ENCODE measurements around the gene MEI1.
A peak's percentile ranks its signal among the peaks of the same experiment; 100 is the strongest.
"Not testable (repeated sequence)": the region's sequence is repeated elsewhere in the genome, so short reads cannot be mapped to it uniquely, and the experiment has no call there.

The MEI1 gene

DNA sequence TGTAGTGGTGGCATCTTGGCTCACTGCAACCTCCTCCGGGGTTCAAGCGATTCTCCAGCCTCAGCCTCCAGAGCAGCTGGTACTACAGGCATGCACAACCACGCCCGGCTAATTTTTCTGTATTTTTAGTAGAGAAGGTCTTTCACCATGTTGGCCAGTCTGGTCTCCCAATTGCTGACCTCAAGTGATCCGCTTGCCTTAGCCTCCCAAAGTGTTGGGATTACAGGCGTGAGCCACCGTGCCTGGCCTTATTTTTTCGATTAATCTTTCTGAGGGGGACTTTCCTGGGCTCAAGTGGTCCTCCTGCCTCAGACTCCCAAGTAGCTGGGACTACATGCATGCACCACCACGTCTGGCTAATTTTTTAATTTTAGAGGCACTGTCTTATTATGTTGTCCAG is 16.3 kb upstream of the MEI1 start:
- no peak for DNase-seq (ENCODE audit: low spot score)

DNA sequence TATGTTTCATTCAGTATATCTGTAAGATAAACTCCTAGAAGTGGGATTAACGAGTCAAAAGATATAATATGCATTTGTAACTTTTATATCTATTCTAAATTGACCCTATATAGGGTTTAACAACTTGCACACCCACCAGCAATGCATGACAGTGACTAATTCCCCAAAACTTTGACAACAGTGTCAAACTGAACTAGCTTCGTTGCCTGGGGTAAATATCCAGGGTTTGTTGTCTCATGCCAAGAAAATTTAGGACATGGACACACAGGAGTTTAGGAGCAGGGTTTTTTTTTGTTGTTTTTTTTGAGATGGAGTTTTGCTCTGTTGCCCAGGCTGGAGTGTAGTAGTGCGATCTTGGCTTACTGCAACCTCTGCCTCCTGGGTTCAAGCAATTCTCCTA is 15.7 kb upstream of the MEI1 start:
- no peak for DNase-seq (ENCODE audit: low spot score)

DNA sequence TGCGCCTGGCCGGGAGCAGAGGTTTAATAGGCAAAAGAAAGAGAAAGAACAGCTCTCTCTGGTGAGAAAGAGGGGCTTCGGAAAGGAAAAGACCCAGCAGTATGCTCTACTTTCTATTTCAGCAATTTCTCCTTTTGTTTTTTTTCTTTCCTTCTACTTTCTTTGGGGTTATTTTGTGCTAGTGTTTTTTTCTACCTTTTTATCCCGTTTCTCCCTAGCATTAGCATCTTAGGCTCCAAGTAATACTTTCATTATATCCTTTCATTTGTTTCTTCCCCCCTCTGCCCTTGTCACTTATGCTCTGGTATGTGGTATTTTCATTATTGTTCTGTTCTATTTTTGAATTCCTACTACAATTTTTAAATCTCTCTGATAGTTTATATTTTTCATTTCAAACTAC is 15.1 kb upstream of the MEI1 start:
- no peak for DNase-seq (ENCODE audit: low spot score)

DNA sequence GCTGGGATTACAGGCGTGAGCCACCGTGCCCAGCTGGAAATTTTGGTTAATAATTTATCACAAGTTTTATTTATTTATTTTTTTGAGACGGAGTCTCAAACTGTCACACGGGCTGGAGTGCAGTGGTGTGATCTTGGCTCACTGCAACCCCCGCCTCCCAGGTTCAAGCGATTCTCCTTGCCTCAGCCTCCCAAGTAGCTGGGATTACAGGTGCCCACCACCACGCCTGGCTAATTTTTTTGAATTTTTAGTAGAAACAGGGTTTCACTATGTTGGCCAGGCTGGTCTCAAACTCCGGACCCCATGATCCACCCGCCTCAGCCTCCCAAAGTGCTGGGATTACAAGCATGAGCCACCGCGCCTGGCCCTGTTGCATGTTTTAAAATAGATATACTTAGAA is 12.4 kb upstream of the MEI1 start:
- not testable (repeated sequence) for DNase-seq (ENCODE audit: low spot score)

DNA sequence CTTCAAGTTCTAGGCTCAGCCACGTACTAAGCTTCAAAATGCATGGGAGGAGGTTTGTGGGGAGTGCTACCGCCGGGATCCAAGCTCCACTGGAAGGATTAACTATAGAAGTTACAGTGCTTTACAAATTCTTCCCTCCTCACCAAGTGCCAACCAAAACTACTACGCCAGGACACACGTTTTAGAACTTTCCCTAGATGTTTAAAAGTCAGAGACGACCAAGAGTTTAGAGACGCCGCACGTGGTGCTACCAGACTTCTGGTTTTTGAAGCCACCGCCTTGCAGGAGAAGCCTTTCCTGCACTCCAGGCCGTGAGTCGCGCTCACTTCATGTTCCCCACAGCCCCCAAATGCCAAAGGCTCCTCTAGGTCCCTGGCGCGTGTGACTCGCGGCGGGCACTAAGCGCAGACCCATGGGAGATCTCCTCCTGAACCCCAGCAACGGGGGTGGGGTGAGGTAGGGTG is 11.4 kb upstream of the MEI1 start:
- DNase-seq (ENCODE audit: low spot score) = no peak

DNA sequence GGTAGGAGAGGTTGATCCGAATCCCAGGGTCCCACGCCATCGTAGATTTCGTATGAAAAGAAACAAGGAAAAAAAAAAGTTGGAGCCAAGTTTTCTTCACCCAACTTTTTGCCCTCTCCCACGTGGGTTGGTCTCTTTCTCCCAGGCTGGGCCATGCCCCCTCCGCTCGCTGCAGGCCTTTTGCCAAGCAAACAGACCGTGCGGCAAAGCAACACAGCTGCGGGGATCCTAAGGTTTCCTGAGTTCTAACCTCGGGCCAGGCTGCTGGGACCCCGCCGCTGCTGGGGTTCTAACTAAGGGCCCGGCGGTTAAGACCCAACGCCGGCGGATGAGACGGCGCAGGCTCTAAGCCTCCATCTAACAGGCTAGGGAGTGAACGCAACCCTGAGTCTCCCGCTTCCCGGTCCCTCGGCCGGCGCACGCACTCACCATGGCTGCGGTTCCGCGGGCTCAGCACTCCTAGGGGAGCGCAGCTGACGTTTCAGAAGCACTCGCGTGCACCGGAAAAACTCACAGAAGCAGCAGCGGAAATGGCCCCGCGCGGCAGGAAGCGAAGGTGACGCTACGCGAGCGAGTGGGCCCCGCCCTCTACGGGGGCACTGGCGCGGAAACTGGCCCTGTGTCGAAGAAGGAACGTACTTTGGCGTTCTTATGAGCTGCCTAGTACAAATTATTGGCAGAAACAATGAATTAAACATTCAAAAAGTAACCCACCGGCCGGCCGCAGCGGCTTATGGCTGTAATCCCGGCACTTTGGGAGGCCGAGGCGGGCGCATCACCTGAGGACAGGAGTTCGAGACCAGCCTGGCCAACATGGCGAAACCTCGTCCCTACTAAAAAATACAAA is 10.7 kb upstream of the MEI1 start, which contains the start of gene SNU13:
SNU13 (minus strand) TSS at position 503 of the 847 bp plus-strand sequence; CDS start at position 432, 71 bp downstream.
- DNase-seq (ENCODE audit: low spot score) = peak; percentile 92

DNA sequence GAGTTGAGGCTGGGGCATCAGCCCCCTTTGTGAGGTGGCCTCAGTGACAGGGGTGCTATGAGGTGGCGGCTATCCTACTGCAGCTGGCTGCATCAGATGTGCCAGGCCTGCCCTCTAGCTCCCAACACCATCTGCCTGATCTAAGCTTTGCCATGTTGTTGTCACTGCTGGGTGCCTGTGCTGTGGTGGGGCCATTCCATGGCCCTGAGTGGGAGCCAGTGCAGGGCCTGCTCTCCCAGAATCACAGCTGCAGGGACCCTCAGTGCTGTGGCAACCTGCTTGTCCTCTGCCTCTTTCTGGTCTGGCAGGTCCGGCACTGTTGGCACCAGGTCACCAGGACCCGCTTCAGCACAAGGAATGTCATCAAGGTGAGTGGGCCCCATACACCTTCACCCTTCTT is 8.8 kb upstream of the MEI1 start:
- DNase-seq (ENCODE audit: low spot score) = no peak

DNA sequence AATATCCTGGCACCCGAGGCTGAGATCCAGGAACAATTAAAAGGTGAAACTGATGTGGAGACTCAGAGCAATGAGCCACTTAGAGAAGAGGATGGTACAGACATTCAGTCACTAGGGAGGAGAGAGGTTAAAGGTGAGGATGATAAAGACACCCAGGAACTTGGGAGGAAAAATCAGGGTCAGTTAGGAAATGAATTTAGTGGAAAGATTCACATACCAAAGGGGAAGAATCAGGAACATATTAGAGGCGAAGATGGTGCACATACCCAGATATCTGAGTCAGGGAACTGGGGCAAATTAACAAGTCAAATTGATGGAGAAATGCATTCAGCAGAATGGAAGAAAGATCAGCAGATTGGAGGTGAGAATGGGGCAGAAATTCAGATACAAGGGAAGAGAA is 4.1 kb upstream of the MEI1 start:
- DNase-seq (ENCODE audit: low spot score) = no peak

DNA sequence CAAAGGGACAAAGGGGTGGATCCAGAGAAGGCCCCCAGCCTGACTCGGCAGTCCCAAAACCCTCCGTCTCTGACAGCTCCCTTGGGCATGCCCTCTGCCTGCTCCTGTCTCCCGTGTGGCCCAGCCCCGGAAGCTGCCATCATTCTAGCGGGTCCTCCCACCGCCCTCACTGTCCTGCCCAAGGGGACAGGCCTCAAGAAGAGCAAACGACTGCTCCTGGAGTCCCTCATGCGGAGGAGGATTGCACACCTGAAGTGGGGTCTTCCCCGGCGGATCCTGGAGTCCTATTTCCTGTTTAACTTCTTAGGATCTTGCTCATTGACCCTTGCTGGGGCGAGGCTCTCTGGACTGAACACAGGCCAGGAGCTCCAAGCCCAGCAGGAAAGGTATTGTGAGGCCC is 2.6 kb upstream of the MEI1 start:
- DNase-seq (ENCODE audit: low spot score) = no peak

DNA sequence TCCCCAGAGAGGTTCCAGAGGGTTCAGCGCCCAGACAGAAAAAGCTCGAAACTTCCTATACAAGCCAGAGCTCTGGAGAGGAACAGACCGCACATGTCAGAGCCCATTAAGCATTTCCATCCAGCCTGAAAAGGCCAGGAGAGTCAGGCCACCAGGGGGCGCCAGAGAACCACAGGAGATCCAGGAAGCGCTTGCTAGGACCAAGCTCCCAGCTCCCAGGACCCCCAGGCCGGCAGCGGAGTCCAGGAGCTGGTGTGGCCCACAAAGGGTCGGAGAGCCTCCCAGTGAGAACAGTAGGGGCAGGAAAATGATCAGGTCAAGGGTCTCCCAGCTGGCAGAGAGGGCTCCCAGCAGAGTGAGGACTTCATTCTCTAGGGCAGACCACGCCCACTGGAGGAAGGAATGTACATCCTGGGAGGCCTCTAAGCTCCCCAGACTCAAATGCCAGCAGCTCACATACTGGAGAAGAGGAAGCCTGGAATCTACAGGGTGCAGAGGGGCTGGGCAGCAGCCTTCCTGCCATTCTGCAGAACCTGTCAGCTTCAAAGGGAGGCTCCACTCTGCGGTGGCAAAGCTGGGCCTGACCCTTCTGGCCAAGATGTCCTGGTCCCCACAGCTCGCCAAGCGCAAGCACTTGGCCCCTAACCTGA is 2.1 kb upstream of the MEI1 start:
- DNase-seq (ENCODE audit: low spot score) = peak; percentile 95

DNA sequence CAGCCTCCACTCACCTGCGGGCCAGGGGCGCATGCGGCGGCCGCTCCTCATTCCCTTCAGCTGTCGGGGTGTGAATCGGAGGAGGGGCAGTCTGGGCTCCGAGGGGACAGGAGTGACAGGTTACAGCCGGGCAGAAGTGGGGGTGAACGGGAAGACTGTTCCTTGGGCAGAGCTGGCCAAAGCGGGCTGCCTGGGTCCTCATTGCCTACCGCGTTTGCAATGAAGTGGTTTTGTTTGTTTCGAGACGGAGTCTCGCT is 733 bp downstream of the MEI1 start:
- no peak for DNase-seq (ENCODE audit: low spot score)

DNA sequence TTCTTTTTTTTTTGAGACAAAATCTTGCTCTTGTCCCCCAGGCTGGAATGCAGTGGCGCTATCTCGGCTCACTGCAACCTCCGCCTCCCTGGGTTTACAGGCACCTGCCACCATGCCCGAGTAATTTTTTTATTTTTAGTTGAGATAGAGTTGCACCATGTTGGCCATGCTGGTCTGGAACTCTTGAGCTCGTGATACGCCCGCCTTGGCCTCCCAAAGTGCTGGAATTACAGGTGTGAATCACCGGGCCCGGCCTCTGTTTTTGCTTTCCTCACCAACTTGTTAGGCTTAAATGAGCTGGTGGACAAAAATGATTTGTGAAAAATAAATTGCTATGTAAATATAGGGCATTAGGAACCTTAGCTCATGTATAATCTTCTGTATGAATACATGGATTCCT is 3.5 kb downstream of the MEI1 start:
- no peak for DNase-seq (ENCODE audit: low spot score)

DNA sequence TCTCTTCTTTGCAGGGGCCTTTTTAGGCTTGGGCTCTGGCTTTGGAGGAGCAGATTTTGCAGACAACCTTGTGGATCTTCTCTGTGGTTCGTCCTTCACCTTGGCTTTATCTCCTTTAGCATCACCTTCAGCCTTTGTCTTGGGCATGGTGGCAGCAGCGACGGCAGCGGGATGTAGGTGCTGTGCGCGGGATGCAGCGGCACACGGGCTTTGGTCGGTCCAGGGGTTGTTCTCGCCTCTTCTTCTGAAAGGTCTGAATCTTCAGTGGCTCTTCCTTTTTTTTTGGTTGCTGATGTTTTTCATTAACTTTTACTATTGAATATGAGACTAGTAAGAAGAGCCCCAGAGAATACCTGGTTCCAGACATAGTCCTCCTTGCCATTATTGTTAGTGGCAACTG is 10.0 kb downstream of the MEI1 start:
- DNase-seq (ENCODE audit: low spot score) = no peak

DNA sequence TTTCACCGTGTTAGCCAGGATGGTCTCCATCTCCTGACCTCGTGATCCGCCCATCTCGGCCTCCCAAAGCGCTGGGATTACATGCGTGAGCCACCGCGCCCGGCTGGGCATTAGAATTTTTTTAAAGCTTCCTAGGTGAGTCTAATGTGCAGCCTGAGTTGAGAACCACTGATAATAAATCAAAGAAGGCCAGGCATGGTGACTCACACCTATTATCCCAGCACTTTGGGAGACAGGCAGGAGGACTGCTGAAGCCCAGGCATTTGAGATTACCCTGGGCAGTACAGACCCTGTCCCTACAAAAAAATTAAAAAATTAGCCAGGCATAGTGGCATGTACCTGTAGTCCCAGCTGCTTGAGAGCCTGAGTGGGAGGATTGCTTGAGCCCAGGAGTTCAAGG is 13.7 kb downstream of the MEI1 start:
- no peak for DNase-seq (ENCODE audit: low spot score)

DNA sequence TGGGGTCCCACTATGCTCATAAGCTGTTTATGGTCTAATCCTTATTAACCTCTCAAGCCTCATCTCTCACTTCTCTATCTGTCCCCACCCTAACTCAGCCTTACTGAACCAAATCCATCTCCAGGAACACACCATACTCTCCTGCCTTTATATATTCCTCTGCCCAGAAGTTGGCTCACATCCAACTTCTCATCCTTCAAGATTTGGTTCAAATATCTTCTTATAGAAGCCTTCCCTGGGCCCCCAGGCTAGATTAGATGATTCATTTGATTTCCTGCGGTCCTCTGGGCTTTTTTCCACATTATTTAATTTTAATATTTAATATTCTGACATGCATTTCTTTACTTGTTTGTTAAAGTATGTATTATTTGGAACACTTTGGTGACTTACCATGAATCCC is 23.2 kb downstream of the MEI1 start:
- DNase-seq (ENCODE audit: low spot score) = no peak

DNA sequence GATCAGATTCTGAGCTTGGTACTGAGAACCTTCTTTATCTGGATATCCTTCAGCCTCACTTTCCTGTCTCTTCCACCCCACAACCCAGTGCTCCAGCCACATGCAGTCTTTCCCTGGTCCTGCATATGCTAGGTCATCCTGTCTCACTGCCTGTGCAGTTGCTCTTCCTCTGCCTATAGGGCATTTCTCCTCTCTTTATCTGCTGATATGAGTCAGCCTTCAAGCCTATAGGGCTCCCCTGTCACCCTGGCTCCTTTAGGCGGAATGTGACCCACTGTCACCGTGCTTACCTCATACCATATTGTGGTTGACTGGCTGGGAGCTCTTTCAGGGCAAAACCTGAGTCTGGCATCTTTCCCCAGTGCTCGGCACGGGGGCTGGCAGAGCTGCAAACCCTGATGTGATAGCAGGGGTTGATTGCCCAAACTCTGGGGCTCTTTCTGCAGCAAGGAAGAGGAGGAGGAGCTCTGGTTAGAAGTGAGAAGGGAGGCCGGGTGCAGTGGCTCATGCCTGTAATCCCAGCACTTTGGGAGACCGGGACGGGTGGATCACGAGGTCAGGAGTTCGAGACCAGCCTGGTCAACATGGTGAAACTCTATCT is 26.3 kb downstream of the MEI1 start:
- no peak for DNase-seq (ENCODE audit: low spot score)

DNA sequence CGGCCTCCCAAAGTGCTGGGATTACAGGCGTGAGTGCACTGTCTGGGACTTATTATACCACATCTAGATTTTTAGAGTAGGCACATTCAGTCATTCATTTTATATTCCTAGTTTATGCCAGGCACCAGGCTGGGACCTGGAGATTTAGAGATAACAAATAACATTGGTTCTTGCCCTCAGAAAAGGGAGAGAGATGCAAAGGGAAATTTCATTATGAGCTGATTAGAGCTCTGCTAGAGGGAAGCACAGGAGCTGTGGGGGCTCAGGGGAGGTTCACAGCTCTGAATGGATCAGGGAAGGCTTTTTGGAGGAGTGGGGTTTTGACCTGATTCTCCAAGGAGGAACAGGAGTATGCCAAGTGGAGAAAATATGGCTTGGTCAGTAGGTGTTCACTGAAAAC is 32.3 kb downstream of the MEI1 start:
- no peak for DNase-seq (ENCODE audit: low spot score)

DNA sequence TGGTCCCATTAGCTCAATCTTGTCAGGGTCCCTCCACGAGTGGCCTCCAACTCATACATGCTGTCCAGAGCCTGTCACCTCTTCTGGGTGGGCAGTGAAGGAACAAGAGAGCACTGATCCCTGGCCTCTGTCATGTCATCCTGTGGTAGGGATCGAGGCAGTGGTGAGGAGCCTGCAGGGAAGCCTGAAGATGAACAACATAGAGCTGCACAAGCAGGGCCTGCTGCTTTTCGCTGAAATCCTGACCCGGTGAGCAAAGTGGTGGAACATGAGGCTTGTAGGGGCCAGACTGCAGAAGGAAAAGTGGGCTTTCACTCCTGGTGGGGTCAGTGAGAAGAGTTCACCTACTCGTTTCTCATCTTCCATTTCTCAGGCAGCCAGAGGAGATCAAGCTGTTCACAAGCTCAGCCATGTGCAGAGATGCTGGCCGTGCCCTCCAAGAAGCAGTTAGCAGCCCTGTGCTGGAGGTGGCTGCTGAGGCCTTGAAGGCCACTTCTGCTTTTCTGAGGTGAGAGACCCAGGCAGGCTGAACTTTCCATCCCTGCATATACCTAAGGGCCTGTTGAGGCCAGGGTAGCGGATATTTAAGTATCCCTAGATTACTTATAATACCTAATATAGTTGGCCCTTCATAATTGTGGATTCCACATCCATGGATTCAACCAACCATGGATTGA is 32.9 kb downstream of the MEI1 start:
- no peak for DNase-seq (ENCODE audit: low spot score)

DNA sequence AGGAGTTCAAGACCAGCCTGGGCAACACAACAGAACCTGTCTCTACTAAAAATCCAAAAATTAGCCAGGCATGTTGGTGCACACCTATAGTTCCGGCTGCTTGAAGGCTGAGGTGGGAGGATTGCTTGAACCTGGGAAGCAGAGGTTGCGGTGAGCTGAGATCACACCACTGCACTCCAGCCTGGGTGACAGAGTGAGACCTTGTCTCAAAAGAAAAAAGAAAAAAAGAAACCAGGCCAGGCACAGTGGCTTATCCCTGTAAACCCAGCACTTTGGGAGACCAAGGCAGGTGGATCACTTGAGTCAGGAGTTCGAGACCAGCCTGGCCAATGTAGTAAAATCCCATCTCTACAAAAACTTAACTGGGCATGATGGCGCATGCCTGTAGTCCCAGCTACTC is 33.9 kb downstream of the MEI1 start:
- DNase-seq (ENCODE audit: low spot score) = not testable (repeated sequence)

DNA sequence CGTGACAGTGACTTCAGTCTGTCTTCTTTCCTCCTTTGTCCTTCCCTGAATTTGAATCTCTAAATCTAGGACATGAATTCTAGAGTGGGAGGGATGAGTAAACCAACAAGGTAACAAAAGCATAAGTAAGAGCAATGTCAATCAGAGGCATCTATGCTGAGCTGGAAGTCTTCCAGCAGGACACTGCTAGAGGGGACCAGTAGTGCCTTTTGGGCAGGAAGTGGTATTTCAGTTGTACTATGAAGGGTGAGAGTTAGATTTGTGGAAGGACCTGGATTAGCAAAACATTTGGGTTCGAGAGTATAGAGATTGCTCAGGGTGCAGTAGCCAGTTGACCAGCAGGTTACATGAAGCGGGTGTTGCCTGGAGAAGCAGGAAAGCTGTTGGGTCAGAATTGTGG is 40.3 kb downstream of the MEI1 start:
- no peak for DNase-seq (ENCODE audit: low spot score)

DNA sequence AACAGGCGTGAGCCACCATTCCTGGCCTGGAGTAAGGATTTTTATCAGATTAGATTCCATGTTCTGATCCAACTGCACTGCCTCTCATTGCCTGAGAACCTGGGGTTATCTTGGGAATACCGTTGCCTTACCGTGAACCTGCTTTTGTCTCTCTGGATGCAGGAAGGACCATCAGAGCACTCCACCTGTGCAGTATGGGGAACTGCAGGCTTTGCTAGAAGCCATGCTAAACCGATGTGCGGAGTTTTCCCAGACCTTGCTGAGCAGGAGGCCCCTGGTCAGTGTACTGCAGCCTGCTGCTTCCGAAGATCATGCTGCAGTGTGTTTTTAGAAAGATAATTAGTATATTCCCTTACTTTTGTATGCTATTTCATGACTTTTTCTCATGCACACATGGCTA is 43.6 kb downstream of the MEI1 start:
- no peak for DNase-seq (ENCODE audit: low spot score)

DNA sequence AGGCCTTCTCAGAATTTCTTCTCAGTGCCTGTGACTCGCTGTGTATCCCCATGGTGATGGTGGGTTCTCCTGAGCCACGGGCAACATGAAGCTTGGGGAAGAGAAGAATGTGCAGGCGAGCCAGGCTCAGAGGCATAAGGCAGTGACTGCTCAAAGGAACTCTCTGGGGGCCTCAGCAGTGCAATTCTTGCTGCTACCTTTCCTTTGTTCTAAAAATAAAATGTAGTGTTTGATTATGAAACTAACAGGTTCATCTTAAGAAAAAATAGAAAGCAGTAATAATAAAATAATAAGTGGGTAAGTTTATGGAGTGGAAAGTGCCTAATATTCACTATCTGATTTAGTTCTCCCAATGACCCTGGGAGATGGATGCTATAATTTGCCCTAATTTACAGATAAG is 46.7 kb downstream of the MEI1 start:
- DNase-seq (ENCODE audit: low spot score) = no peak

Measured in left forelimb (tissue), 1 donor.